LoVo (cell line): ENCODE data around the gene GTF2E1.
A peak's percentile ranks its signal among the peaks of the same experiment; 100 is the strongest.
"Not testable (repeated sequence)": the region's sequence is repeated elsewhere in the genome, so short reads cannot be mapped to it uniquely, and the experiment has no call there.

ENCODE experiments used
- DNase-seq: peaks from one replicate; pipeline ENCODE4 v3.0.0-alpha.2; 2016; ENCODE audit warnings: low spot score

The GTF2E1 gene

DNA sequence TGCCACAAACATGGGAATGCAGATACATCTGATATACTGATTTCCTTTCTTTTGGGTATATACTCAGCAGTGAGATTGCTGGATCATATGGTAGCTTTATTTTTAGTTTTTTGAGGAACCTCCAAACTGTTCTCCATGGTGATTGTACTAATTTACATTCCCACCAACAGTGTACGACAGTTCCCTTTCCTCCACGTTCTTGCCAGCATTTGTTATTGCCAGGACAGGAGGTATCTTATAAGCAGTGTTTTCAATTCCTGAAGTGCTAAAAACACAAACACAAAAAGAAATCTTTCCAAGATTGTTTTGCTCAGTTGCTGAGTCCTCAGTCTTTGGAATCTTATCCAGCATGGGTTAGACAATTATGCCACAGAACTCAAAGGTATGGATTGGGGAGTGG, 13.5 kb downstream of the GTF2E1 start:
- DNase-seq = no peak

DNA sequence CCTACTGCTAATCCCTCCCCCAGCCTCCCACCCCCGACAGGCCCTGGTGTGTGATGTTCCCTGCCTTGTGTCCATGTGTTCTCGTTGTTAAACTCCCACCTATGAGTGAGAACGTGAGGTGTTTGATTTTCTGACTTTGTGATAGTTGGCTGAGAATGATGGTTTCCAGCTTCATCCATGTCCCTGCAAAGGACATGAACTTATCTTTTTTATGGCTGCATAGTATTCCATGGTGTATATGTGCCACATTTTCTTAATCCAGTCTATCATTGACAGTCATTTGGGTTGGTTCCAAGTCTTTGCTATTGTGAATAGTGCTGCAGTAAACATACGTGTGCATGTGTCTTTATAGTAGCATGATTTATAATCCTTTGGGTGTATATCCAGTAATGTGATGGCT, 16.0 kb downstream of the GTF2E1 start:
- DNase-seq = not testable (repeated sequence)

DNA sequence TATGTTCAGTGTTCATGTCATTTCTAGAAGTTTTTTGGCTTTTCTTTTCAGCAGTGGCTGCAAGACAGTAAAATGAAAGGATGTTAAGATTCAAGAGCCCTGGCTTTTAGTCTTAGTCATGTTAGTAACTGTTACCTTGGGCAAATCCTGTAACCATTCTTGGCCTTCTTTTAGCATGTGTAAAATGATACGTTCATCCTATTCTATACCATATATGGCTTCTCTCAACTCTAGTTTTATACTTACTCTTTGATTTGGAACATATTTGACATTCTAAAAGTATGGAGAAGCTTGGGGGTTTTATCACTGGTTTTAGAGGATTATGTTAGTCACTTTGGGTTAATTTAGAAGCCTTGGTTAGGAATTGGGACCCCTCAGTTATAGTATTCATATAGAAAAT, 20.1 kb downstream of the GTF2E1 start:
- no peak for DNase-seq

DNA sequence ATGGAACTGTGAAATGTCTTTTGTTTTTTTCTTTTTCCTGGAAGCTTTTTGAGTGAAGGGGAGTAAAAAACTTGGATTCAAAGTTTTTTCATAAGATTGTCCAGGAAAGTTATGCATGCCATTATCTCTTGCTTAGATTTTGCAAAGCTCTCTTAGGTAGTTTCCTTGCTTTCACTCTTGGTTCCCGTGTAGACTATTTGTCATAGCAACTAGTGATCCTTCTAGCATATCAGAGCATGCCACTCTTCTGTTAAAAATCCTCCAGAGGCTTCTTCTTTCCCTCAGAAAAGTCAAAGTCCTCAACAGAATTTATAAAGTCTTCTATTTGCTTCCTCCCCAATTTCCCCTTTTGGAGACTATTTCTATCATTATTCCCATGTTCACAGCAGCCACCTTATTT, 21.1 kb downstream of the GTF2E1 start:
- no peak for DNase-seq

DNA sequence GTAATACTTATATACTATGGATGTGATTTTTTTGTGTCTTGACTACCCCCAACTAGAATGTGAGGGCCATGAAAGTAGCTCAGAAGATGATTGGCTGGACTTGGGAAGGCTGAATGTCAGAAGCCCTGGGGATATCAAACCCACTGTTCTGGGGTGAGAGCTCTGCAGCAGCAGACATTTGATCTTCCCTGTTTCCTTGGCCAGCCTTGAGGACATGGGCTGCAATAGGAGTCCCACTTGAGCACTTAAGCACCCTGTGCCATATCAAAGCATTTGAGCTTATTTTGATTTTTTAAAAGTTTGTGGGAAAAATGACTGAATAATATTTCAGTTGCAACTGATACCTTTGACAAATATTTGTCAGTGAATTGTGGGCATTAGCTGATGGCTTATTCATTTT, 21.7 kb downstream of the GTF2E1 start:
- DNase-seq = no peak

DNA sequence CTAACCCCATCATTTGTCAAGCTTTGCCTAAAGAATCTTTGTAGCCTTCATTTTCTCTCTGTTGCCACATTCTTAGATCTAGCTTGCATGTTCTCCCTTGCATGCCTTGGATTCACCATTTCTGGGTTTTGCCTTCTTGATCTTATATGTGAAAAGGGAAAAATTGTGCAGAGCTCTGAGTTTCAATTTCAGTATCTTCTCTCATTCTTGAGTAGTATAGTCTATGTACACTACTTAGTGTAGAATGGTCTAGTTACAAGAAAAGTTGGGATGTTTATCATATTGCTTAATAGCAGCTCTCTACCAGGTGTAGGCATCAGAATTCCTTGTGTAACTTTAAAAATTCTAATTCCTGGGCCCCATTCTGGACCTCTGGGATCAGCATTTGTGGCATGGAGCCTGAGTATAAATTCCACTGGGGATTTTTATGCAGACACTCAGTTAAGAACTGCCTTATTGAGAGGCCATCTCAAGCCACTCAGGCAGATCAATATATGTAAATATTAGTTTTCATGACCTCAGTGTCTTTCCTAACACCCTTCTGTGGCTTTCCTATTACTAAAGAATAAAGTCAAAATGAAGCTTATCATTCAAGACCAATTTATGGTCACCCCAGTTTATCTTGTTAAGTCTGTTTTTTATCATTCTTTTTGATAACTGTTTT, 23.4 kb downstream of the GTF2E1 start:
- DNase-seq = no peak

DNA sequence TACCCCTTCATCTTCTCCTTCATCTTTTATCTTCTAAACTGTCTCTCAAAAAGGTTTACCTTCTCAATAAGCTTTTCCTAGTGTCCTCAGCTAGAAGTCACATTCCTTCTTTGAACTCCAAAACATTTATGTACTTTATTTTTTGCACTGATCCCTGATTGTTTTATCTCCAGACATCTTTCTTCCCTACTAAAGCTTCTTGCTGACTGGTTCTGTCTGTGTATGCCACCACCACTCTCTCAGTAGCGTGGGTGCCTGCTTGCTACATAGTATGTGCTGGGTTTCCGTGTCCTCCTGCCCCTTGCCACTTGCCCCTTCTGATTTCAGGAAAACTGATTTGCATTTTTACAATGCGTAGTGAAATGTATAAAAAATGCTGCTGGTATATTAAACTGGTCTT, 24.0 kb downstream of the GTF2E1 start:
- no peak for DNase-seq

DNA sequence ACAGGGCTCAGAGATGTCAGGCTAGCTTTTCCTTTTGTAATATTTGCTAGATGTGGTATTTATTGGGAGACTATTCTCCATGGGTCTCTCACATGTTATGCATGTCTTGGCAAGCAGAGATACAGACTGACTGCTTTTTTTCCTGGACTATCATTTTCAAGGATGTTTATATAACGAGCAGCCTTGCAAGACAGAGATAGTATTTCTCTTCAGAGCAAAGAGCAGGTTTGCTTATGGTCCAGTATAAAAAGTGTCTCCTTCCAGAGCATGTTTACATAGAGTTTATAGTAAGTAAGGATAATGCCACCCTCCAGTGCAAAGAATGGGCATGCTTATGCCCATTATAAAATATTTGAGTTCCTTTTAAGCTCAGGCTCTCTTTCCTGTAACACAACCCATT, 24.6 kb downstream of the GTF2E1 start:
- DNase-seq = no peak

DNA sequence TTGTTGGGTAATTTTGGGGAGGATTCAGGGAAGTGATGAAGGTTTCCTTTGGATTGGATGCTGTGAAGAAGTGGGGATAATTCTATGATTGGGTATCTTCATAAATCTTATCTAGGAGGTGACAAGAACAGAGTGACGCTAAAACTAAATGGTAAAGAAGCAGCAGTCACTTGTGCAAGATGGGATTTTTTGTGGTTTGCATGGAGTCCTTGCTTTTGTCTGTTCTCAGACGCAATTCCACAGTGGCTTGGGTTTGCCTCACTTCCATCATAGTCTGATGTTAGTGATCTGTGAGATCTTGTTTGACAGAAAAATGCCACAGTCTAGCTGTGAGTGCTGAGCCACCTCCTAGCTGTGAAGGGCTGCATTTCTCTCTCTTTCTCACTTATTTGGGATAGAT, 26.9 kb downstream of the GTF2E1 start:
- DNase-seq = no peak

DNA sequence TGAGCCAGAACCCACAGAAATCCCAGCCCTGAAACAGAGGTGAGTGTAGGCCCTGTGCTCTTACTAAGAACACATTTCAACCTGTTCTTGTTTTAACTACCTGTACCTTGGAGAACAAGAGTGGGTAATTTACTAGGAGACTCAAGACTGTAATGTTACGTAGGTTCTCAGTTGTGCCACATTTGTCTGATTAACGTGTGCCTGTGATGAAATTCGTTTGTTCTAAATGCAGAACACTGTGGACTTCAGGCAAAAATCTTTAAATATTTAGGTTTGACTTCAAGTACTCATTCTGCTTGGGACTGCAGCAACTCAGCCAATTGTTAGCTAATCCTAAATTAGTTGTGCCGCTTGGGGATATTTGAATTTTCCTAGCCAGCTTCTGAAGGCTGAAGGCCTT, 28.3 kb downstream of the GTF2E1 start:
- no peak for DNase-seq

DNA sequence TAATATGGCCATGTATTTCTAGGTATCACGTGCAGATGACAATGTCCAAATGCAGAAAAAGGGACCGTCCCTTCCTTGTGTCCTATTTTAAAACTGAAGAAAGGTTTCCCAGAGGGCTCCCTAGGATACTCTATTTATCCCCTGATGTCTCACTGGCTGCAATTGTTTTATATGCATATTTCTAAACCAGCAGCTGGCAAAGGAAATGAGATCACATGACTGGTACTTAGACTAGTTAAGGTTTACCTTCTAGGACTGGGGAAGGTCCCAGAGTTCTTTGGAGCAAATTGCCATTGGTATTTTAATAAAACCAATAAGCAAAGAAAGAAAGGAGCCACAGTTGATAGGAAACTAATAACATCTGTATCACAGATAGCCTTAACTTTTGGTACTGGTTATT, 29.5 kb downstream of the GTF2E1 start:
- DNase-seq = no peak

DNA sequence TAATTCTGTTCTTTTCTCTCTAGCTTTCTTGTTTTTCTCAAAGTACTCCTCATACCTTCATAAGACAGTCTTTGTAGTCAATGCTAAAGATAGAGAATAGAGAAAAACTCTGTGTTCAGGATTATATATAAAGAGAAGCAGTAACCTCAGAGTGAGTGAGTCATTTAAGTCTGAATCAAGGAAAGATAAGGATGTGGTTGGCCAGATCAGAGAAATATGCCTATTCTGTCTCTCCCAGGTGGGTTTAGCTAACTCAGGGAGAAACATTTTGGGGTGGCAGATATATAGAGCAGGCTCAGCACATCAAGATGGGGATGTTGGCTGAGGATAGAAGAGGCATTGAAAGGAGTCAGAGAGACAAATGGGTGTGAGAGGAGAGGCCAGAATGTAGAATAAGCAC, 31.4 kb downstream of the GTF2E1 start:
- no peak for DNase-seq

DNA sequence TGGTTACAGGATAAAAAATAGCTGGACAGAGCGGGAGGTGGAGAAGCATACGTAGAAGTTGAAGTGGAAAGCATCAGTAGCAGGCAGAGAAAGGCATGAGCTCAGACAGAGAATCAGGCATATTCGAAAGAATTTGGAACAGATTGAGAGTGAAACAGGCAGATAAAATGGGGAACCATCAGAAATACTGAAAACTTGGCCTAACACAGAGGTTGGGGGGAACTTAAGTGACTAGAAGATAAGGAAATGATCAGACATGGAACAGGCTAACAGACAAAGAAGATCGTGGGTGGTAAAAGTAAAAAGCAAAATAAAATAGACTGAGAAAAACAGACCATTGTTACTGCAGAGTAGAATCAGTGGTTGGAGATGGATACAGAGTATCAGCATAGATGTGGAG, 32.9 kb downstream of the GTF2E1 start:
- DNase-seq = no peak

DNA sequence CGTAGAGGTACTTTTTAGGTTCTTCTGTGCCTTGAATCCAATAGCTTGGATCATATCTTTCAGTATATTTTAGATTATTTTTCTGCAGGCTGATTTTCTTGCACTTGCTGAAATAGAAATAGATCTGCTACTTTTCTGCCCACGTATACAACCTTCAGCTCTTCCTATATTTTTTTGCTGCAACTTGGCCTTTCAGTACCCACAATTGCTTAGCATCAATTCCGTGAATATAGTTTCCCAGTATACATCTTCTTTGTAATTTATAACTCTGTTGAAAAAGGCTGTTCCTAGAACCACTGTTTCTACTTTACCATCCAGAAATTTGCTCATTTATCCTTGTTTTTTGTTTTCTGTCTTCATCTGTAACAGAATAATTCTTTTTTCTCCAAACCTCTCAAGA, 36.2 kb downstream of the GTF2E1 start:
- no peak for DNase-seq

DNA sequence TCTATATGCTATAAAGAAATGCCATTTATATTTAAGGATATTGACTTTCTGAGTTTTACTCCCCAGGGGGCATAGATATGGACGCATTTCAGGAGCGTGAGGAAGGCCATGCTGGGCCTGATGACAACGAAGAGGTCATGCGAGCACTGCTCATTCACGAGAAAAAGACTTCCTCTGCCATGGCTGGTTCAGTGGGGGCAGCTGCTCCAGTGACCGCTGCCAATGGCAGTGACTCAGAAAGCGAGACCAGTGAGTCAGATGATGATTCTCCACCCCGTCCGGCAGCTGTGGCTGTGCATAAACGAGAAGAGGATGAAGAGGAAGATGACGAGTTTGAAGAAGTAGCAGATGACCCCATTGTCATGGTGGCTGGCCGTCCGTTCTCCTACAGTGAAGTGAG, 38.4 kb downstream of the GTF2E1 start:
- no peak for DNase-seq

DNA sequence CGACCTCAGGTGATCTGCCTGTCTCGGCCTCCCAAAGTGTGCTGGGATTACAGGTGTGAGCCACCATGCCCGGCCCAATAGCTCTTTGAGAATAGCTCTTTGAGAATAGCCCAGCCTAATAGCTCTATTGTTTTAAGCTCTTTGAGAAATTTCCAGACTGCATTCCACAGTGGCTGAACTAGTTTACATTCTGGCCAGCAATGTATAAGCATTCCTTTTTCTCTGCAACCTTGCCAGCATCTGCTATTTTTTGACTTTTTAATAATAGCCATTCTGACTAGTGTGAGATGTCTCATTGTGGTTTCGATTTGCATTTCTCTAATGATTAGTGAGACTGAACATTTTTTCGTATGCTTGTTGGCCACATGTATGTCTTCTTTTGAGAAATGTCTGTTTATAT, 43.3 kb downstream of the GTF2E1 start:
- not testable (repeated sequence) for DNase-seq

DNA sequence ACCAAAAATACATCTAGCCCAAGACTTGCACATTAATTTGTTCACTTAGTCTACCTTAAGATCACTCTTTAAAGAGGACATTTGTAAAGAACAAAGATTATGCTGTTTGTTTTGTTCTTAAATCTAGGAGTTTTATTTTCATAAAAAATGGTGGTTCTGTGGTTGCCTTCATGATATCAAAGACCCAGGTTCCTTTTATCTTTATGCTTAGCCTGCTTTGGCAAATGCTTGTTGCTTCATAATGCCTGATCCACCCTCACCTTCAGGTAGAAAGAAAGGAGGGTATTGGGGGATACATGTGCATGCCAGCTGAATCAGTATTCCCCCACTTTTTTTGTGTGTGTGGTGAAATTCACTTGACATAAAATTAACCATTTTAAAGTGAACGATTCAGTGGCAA, 48.5 kb downstream of the GTF2E1 start:
- DNase-seq = no peak

DNA sequence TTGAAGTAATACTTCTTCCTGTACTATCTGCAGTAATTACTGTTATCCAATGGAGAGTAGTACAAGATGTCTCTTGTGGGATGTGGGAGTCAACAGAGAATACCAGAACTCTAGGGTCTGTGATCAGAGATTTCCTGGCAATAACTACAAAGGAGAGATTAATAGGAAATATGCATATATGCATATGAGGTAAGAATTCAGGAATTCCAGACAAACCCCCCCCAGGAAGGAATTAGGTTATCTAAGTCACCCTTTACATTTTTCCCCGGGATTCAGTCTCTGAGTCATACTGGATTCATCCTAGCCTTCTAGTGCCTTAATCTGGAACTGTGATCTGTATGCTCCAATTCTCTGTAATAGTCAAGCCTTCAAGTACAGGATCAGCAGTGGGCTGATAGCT, 49.4 kb downstream of the GTF2E1 start:
- DNase-seq = no peak

DNA sequence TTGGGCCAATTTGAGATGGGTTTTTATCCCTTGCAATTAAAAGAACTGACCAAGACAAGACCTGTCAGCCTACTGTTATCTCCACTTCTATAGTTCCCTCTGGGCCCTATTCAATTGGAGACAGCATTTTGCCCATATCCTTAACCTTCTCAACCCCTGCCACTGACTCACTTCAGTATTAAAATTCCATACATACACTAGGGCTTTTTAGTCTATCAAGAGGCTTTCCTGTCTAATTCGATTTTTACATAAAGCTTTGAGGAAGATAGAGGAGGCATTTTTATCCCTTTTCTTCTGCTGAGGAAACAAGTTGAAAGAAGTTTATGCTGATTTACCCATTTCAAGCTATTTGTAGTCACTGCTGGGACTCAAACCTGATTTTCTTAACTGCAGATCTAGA, 51.1 kb downstream of the GTF2E1 start:
- no peak for DNase-seq

DNA sequence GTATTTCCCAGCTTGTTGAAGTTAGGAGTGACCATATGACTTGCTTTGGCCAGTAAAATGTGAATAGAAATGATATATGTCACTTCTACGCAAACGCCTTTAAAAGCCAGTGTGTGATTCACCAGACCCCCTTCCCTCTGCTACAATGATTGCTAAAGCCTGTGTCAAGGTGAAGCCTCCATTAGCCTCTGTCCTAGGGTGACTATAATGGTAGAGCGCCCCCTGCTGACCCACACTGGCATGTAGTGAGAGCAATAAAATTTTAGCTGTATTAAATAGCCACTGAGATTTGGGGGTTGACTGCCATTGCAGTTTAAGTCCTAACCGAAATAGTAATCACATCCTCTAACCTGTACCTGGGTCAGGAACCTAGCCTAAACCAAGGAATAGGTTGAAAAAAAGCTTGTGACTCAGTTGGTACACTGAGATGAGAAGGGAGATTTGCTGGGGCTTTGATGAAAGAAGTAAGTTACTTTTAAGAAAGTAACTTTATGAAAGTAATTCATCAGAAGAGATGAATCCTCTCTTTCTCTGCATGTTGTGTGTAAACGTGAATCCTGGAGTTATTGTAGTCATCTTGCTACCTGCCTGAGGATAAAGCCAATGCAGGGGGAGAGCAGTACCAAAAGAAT, 52.6 kb downstream of the GTF2E1 start:
- peak; percentile 64 for DNase-seq

DNA sequence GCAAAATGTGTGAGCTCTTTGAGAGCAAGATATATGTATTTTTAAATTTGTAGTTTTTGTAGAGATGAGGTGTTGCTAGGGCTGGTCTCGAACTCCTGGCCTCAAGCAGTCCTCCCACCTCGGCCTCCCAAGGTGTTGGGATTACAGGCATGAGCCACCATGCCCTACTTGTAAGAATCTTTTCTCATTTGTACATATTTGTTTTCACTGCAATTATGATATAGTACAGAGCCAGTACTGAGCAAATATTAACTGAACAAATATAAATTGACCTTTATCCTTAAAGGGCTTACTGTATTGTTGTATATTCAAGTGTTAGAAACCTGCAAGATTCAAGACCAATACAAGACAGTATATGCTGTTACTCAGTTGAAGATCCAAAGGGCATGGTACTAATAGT, 53.4 kb downstream of the GTF2E1 start:
- no peak for DNase-seq

DNA sequence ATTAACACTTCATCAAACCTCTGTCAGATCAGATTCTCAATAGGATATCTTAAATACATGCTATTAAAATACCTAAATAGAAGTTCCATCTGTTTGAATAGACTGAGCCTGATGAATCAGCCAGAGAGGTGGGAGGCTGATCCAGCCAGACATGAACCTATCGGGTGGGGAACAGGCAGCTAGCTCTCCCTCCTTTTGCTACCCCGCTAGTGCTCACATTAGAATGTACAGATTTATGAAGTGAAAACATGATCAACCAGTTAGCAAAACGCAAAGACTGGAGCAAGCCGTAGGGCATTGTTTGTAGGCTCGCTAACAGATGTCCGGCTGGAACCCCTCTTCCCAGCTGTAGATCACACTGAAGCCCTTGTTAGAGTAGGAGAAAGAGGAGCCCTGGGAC, 54.4 kb downstream of the GTF2E1 start:
- DNase-seq = no peak

DNA sequence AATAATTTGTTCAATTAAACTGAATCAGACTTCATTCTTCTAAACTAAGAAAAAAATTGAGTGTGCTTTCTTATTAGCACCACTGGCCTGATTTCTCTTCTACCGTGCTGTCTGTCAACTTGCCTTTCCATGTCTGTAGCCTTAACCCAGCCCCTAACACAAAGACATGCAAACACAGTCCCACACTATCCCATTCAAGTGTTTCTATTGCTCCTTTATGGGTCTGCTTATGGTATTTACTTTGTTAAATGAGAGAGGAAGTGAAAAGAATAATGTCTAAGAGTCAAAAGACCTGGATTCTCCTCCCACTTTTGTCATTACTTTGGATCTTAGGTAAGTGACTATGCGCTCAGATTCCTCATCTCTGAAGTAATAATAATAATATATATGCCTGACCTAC, 55.3 kb downstream of the GTF2E1 start:
- no peak for DNase-seq

DNA sequence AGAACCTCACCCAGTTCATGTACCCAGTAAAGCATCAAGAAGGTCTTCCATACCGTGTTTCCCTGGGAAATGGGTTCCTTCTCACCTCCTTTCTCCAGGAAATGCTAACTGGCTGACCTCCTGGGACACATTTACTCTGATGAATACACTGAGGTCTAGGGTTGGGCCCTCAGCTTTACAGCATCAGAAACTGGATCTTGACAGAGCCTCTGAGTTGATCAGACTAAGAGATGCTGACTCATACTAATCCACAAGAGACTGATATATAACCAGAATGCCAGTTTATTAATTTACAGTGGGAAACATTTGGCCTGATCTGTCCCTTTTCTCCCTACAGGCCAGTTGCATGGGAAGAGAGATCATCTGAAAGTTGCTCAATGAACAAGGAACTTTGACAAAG, 55.8 kb downstream of the GTF2E1 start:
- DNase-seq = no peak
